Stimulated activated CD4-positive, alpha-beta T cell treated with anti-CD3 and anti-CD28 coated beads, TNF-alpha, amount 100 ng/mL, for 1 hour (primary cell): ENCODE measurements around the gene PTGES2.

Source experiments
- DNase-seq, 3 donors: peaks; one replicate each; pipeline ENCODE4 v3.0.0-alpha.2; 2020; ENCODE audit warnings: low read depth in 3 of 3, low spot score in 1 of 3

The PTGES2 gene

DNA sequence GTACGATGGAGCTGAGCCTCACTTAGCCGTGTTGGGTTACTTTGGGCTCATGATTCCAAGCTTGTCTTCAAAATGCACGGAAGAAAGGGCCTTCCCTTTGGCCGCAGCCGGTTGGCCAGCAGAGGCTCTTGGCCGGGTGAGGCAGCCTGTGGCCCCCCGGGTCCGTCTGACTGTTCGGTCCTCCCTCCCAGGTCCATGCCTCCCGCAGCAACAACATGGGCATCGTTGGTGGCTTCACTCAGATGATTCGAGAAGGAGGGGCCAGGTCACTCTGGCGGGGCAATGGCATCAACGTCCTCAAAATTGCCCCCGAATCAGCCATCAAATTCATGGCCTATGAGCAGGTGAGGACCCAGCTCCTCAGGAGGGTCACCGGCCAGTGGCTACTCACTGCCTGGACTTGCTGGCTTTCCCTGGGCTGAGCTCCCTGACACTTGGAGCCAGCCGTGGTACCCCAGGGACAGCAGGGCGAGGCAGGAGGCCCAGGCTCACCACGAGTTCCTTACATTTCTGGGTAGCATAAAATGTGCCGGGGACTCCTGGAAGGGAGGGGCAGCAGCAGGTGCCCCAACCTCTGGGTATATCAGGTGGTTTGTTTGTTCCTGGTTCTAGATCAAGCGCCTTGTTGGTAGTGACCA lies 21.9 kb downstream of the PTGES2 start:
- DNase-seq, result no peak

- DNase-seq, result no peak
These were observed 23.3 kb downstream of the PTGES2 start for GRCh38 chr9:128104171-128104618.

DNA sequence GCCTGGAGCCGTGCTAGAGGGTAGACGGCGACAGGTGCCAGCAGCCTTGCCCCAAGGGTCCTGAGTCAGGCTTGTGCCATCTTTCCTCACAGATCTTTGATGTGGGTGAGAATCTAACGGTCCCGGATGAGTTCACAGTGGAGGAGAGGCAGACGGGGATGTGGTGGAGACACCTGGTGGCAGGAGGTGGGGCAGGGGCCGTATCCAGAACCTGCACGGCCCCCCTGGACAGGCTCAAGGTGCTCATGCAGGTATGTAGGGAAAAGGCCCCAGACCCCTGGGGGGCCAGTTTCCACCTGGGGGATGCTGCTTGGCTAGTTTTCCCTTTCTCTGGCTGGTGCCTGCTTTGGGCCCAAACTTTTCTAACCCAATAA lies 24.0 kb downstream of the PTGES2 start:
- peak in 2 of 3 donors; percentile 13 to 20 for DNase-seq

DNA sequence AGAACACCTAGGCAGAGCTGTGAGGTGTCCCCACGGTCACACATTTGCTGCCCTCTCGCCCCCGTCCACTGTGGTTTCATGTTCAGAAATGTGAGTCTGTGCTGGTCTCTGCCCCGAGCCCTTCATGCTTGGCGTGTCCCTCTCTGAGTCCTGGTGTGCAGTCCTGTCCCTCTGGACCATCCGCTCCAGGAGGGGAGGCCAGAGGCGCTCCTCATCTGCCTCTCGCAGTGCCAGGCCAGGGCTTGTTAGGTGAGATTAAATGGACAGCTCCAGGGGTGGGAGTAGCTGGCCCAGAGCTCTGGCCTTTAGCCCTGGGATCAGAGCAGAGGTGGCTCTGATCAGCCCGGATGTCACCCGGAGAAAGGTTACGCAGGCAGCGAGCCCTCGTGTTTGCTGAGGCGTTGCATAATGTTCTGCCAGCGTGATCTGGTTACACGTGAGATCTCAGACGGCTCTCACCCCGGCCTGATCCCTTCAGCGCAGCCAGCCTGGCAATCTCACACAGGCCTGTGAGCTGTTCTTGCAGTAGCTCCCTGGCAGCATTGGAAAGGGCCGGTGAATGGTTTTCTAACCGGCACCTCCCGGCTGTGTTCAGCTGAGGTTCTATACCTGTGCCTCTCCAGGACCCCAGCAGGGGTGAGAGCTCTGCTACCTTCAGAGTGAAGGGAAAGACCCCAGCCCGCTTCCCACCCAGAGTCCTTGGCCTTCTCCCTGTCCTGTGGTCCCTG lies 24.5 kb downstream of the PTGES2 start:
- DNase-seq, result no peak

GRCh38 chr9:128102196-128102595 lies 25.3 kb downstream of the PTGES2 start:
- no peak for DNase-seq

GRCh38 chr9:128101690-128102089 lies 25.8 kb downstream of the PTGES2 start:
- no peak for DNase-seq

GRCh38 chr9:128101231-128101661 lies 26.3 kb downstream of the PTGES2 start:
- DNase-seq, result no peak

GRCh38 chr9:128100581-128100980 lies 26.9 kb downstream of the PTGES2 start:
- no peak for DNase-seq

- DNase-seq, result no peak
These were observed 27.5 kb downstream of the PTGES2 start for GRCh38 chr9:128099932-128100491.

GRCh38 chr9:128099231-128099931 lies 28.1 kb downstream of the PTGES2 start:
- DNase-seq, result no peak

- DNase-seq, result peak in 2 of 3 donors; percentile 27 to 44
These were observed 29.0 kb downstream of the PTGES2 start for GRCh38 chr9:128098297-128099230.

- no peak for DNase-seq
These were observed 29.8 kb downstream of the PTGES2 start for GRCh38 chr9:128097543-128098296.

DNA sequence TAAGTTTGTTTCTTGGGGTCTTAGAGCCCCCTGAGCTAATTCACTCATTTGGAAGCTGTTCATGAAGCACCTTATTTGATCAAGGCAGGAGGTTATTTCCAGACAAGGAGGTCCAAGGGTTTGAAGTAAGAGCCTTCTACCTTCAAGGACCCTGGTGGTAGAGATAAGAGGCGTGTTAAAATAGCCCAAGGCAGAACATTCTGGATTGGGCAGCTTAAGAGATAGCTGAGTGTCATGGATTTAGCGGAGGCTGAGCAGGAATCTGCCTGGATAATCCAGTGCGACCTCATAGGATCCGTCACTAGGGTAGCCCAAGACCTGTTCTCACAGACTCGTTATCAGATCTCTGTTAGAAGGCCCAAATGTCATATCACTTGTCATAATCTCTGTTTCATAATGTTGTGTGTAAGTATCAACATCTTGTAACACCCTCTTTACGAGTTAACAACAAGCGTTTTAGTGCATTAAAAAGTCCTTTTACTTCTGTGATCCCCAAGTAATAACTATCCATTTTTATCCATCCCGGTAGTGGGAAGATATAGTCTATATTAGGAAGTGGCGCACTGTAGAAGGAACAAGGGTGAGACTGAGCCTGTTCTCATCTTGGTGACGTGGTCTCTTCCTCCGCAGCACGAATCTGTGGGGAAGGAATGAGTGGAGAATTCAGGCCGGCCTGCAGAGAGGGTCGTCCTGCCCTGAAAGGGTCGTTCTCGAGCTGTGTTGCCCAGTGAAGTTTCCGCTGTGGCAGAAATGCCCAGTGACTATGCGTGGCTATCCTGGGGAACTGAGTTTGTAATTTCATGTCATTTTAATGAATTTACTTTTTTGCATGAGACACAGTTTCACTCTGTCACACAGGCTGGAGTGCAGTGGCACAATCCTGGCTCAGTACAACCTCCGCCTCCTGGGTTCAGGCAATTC lies 30.7 kb downstream of the PTGES2 start:
- DNase-seq, result no peak

DNA sequence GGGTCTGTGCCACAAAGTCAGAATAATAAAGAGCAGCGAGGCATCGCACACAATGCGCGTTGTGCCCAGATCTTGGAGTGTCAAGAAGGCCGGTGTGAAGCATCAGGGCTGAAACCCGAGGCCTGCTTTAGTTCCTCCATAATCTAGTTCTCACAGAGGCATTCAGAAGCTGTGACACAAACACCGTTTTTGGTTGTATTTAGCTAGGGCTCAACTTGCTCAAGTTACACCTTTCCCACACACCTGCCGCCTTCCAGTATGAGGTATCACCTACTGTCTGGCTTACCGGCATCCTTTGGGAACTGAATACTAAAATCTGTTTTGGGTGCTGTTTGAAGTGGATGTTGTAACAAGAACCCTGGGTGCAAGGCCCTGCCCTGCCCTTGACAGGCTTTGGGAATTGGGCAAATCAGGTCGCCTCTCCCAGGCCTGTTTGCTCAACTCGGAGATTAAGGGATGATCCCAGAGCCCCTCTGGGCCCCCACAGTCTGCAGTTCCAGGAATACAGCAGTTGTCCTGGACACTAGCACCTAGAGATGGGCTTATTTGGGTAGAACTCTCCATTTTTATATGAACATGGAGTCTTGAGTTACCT lies 32.5 kb downstream of the PTGES2 start:
- no peak for DNase-seq

DNA sequence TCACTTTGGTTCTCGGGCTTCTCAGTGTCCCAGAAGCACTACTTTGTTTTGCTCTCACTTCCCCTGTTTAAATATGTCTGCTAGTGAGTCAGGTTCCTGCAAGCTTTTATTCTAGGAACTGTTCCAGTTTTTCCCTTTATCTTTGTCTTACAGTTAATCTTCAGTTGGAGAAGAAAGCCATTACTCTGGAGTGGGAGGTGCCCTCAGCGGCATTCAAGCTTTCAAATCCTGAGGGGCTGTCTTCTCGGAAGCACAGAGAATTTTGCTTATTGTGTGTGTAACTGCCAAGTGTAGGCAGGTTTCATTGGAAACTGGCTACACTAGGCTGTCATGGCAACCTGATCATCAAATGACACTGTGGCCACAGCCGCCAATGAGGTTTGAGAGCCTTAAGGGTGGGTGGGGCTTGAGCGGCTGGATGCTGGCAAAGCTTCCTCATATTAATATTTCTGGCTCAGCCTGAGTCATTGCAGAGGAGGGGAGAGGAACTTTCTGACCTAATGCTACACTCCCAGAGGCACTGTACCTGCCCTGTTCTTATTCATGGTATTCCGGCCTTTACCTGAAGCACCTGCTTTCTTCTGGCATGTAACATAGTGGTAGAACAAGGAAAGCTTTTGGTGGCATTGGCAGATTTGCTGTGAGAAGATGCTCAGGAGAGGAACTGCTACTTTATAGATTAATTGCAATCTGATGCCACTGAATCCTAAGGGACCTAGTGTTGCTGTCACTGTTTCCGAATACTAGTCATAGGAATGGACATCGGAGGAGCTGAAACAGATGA lies 33.2 kb downstream of the PTGES2 start:
- peak; percentile 35 to 56 (median 40) for DNase-seq

- no peak for DNase-seq
These were observed 34.5 kb downstream of the PTGES2 start for GRCh38 chr9:128093011-128093410.

GRCh38 chr9:128092199-128092977 lies 35.1 kb downstream of the PTGES2 start:
- DNase-seq, result no peak
